ENCODE measurements around the gene WNT5A.

WNT5A gene

GRCh38 chr3:55461896-55462295 is 25.2 kb downstream of the WNT5A start:
- no peak for TF ChIP-seq CTCF (IDR thresholded peaks at IDR 0.05; ENCODE audit: low read depth, low read length)
- DNase-seq (ENCODE audit: extremely low read depth, low read depth) = no peak

GRCh38 chr3:55459838-55460237 is 27.3 kb downstream of the WNT5A start:
- no peak for TF ChIP-seq CTCF (IDR thresholded peaks at IDR 0.05; ENCODE audit: low read depth, low read length)
- DNase-seq (ENCODE audit: extremely low read depth, low read depth) = no peak

- no peak for DNase-seq (ENCODE audit: extremely low read depth, low read depth)
- no peak for TF ChIP-seq CTCF (IDR thresholded peaks at IDR 0.05; ENCODE audit: low read depth, low read length)
These were observed 28.8 kb downstream of the WNT5A start for GRCh38 chr3:55458181-55458790.

- TF ChIP-seq CTCF (IDR thresholded peaks at IDR 0.05; ENCODE audit: low read depth, low read length) = no peak
- DNase-seq (ENCODE audit: extremely low read depth, low read depth) = no peak
These were observed 31.2 kb downstream of the WNT5A start for GRCh38 chr3:55455915-55456314.

DNA sequence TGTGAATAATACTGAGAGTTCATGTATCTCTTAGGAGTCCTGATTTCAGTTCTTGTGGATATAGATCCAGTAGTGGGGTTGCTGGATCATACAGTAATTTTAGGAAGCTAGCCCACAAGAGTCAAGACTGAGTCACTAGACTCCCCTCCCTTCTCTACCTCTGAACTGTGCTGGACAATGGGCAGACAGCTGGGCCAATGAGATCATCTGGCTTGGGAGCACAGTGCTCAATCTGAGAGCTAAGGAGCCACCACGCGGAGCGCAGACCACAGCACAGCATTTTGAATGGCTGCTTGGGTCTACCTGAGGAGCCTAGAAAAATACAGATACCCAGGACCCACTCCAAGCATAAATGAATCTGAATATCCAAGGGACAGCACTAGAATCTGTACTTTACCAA is 32.5 kb downstream of the WNT5A start:
- no peak for DNase-seq (ENCODE audit: extremely low read depth, low read depth)

DNA sequence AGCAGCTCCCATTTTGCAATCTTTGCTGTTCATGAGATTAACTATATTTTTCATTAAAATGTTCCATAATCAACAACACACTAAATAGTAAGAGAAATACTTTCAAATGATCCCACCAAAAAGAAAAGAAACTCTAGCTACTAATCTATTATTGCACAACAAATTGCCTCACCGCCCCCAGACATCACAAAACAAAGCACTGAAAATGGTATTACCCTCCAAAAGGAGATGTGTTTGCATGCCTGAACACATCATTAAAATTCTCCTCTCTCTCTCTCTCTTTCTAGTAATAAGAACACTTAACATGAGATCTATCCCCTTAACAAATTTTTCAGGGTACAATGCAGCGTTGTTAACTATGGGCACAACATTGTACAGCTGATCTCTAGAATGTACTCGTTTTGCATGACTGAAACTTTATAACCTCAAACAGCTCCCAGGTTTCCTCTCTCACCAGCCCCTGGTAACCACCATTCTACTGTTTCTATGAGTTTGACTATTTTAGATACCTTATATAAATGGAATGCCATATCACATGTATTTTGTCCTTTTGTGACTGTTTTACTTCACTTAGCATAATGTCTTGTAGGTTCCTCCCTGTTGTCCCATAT is 33.1 kb downstream of the WNT5A start:
- no peak for TF ChIP-seq CTCF (IDR thresholded peaks at IDR 0.05; ENCODE audit: low read depth, low read length)
- no peak for DNase-seq (ENCODE audit: extremely low read depth, low read depth)

More for the DNA sequence above, 32.5 kb downstream of the WNT5A start:
- TF ChIP-seq CTCF (IDR thresholded peaks at IDR 0.05; ENCODE audit: low read depth, low read length) = no peak

DNA sequence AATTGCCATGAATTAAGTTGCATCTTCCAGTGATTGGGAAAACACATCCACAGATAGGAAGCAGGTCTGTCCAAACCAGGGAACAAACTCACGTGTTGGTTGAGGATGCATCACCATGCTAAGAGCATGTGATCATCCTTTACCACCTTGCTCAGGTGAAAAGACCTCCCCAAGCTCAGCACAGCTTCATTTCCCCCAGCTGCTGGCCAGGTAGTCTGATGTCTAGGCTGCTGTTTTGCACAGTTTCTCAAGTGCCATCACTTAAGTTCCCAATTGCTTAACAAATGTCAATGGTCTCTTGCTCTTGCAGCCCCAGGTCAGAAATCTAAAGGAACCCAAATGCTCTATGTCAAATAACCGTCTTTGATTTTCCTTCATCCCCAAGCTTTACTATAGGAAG is 34.2 kb downstream of the WNT5A start:
- DNase-seq (ENCODE audit: extremely low read depth, low read depth) = no peak
- no peak for TF ChIP-seq CTCF (IDR thresholded peaks at IDR 0.05; ENCODE audit: low read depth, low read length)
